KOPT-K1 (cell line): Measurements from ENCODE around the gene SLC4A4.

Source experiments
- H3K27ac ChIP-seq: fragments of 200-600 bp; sonication (generic); 2 replicates; pipeline ENCODE4 v1.5.1; 2016; ENCODE audit warnings: antibody characterized with exemption, mild to moderate bottlenecking, low read depth, low read length; ENCODE audit not compliant: poor library complexity, severe bottlenecking
- H3K36me3 ChIP-seq: fragments of 200-600 bp; sonication (generic); 2 replicates; pipeline ENCODE4 v1.5.1; 2017; ENCODE audit warnings: antibody characterized with exemption, mild to moderate bottlenecking, low read length, moderate library complexity; ENCODE audit not compliant: insufficient read depth
- H3K9me3 ChIP-seq: fragments of 200-600 bp; sonication (generic); 2 replicates; pipeline ENCODE4 v1.5.1; 2017; ENCODE audit warnings: antibody characterized with exemption, low read length, mild to moderate bottlenecking; ENCODE audit not compliant: insufficient read depth, poor library complexity, severe bottlenecking

The SLC4A4 gene

DNA sequence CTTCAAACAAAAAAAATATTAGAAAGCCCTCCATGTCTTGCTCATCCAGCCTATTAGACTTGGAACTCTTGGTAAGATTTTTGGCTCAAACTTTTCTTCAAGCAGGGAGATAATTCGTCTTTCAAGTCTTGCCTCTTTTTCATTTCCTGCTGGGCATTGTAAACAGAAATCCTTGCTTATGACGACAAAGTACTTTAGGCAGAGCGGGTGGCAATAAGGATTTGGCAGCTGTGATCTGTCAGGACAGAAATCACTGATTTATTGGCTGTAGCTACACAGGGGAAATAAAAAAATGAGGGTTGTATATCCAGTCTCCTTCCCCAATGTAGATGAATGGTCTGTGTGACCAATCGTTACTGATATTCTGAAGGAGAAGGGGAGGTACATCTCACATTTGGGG is 121.6 kb downstream of the SLC4A4 start:
- H3K27ac ChIP-seq, result no peak overlapping the region

DNA sequence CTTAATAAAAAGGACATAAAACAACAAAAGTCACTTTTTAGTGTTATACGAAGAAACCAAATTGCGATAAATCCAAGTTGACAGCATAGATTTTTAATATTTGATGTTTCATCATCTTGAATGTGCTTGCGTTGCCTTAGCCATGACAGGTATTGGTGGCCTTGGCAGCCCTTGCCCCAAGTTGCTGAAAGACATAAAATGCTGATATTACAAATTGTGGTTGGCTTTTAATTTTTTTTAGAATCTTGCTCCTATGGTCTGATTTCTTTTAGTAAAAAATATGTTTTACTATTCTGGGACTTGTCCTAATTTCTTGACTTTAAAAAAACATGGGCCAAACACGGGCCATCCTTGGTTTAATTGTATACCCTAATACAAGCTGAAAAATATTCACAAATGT is 122.6 kb downstream of the SLC4A4 start:
- Histone ChIP-seq H3K36me3 (peaks cover 3% of the 10 kb centered on the region; the same call in 1 of the 2 replicates), H3K27ac (no peak overlapping the region), H3K9me3 (no peaks in the 10 kb centered on the region)

More for the DNA sequence above, 121.6 kb downstream of the SLC4A4 start:
- H3K36me3 ChIP-seq, result no peaks in the 10 kb centered on the region
- H3K9me3 ChIP-seq, result no peaks in the 10 kb centered on the region

DNA sequence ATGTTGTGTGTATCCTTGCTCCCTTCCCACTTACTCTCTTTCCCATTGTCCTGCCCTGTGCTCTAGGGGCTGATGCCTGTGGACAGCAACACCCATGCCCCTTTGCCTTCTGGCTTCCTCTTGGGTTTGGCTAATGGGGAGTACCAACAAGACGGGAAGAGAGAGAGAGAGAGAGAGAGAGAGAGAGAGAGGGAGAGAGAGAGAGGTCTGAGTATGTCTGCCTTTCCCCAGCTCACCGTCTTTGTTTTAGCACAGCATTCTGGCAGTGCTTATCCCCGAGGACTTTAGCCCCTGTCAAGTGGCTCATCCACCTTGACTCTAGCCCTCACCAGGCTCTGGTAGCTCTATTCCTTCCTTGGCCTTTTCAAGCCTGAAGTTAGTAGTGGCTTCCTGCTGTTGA is 128.0 kb downstream of the SLC4A4 start:
- H3K27ac ChIP-seq, result no peak overlapping the region
- H3K9me3 ChIP-seq, result no peaks in the 10 kb centered on the region

DNA sequence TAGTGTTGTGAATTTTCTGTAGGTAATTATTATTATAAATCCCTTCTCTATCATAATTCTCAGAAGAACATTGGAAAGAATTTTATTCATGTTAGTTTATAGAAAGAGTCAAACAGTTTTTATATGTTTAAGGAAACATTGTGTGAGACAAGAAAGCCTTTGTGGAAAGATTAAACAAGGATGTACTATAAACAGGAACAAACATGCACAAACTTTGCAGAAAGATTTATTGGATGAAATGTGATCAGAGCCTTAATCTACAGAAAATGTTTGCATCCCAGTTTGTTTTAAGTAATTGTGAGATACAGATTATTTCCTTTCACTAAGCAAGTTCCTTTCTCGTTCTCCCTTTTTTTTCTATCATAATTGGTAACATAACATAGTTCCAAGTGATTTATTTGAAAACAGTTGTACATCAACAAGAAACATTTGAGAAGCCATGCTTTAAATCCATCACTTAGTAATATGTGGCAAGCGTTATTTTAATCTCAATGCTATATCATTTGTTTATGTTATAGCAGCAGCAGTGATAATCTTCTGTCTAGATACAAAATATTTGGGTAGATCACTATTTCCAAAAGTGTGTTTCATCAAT is 129.4 kb downstream of the SLC4A4 start:
- Histone ChIP-seq H3K36me3 (peaks cover 23% of the 10 kb centered on the region; the same call in 1 of the 2 replicates), H3K27ac (no peak overlapping the region), H3K9me3 (no peaks in the 10 kb centered on the region)

More for the DNA sequence above, 128.0 kb downstream of the SLC4A4 start:
- H3K36me3 ChIP-seq, result peaks cover 15% of the 10 kb centered on the region; the same call in 1 of the 2 replicates

DNA sequence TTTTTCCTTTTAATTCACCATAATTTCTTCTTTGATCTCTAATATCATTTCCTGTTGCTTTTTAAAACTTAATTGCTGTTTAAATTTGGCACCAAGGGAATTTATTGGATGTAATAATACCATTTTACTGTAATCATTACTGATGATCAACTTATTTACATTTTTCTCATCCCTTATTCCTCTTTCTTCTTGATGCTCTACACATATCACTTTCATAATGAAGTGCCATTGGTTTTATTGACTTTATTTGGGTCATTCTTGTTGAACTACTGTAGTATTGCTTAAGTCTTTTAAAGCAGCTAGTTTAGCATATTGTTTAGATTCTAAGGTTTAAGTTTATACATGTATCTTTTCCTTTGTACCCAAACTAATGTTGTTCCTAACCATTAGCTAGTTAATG is 130.7 kb downstream of the SLC4A4 start:
- H3K9me3 ChIP-seq, result no peaks in the 10 kb centered on the region
- H3K36me3 ChIP-seq, result peaks cover 23% of the 10 kb centered on the region; the same call in 1 of the 2 replicates
- no peak overlapping the region for H3K27ac ChIP-seq

DNA sequence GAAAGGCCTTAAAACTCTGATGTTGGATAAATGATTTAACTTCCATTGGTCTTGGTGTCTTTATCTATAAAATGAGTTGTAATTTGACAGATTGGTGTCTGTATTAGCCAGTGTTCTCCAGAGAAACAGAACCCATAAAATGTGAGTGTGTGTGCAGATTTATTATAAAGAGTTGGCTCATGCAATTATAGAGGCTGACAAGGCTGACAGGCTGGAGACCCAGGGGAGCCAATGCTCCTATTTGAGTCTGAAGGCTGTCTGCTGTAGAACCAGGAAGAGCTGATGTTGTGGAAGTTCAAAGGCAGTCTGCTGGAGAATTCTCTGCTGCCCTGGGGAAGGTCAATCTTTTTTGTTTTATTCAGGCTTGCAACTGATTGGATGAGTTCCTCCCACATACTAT is 131.7 kb downstream of the SLC4A4 start:
- Histone ChIP-seq H3K27ac (no peak overlapping the region), H3K9me3 (no peaks in the 10 kb centered on the region), H3K36me3 (peaks cover 23% of the 10 kb centered on the region; the same call in 1 of the 2 replicates)

DNA sequence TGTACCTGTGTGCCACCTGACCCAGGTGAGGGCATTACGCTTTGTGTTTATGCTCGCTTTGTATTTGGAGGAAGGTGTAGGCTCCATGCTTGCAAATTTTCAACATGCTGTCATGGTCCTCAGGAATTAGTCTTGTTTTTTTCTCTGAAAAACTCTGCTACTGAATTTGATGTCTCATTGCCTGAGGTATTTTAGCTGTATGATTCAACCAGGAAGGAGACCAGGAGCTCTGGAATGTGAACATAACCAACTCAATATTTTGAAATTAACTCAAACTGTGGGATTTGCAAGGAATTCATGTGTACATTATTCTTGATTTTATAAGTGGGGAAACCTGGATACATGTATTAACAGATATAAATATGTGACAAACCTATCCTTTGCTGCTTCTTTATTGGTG is 134.1 kb downstream of the SLC4A4 start:
- Histone ChIP-seq H3K9me3 (no peaks in the 10 kb centered on the region), H3K27ac (no peak overlapping the region), H3K36me3 (peaks cover 8% of the 10 kb centered on the region; the same call in 1 of the 2 replicates)

DNA sequence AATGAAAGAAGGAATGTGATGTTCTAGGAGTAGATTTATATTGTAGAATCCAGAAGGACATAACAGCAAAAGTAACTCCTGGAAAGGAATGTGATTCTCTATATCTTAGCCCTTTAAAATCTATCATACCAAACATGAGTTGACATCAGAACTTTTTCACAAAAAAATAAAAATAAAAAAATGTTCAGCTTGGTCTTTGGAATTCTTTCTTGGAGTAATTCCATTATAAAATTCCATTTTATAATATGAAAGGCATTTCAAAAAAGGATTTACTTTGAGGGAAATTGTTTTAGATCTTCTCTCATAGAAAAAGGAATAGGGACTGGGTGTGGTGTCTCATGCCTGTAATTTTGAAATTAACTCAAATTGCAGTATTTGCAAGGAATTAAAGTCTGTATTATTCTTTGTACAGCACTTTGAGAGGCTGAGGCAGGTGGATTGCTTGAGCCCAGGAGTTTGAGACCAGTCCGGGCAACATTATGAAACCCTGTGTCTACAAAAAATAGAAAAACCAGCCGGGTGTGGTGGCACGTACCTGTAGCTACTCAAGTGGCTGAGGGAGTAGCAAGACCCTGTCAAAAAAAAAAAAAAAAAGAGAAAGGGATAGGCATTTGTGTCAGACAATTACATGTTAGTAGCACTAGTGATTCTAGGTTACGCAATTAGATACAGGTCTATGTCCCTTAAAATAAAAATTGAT is 134.9 kb downstream of the SLC4A4 start:
- H3K9me3 ChIP-seq, result no peaks in the 10 kb centered on the region
- peaks cover 8% of the 10 kb centered on the region; the same call in 1 of the 2 replicates for H3K36me3 ChIP-seq
- no peak overlapping the region for H3K27ac ChIP-seq

DNA sequence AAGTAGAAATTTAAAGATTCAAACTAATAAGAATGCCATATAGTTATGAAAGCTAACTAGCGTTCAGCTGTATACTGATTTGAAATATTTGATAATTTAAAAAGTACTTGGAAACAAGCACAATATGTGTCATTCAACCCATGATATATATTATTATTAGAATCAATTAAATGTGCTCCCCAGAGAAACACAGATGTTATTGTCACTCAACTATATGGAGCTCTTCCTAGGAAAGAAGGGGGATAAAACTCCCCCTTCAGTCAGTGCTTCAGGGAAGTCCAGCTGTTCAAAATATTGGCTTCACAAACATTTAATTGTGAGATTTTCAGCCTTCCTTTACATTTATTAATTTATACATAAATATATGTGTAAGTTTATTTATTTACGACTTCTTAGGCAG is 135.9 kb downstream of the SLC4A4 start:
- Histone ChIP-seq H3K27ac (no peak overlapping the region), H3K36me3 (peaks cover 8% of the 10 kb centered on the region; the same call in 1 of the 2 replicates), H3K9me3 (no peaks in the 10 kb centered on the region)

DNA sequence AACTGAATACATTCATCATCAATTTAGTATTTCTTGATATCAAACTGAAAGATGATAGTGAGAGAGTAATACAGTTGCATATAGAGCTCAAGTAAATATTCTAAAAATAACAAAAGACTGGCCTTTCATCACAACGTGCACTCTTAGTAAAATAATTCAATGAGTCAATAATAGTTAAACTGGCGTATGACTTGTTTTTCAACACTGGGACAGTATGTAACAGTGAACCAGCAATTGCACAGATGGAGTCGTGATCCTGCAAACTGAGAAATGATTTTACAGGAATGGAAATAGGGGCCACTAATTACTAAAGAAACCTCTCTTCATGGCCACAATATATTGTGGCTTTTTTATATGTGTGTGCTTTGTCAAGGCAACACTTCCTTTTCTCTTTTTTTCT is 137.4 kb downstream of the SLC4A4 start:
- H3K27ac ChIP-seq, result no peak overlapping the region
- no peaks in the 10 kb centered on the region for H3K9me3 ChIP-seq
- peaks cover 8% of the 10 kb centered on the region; the same call in 1 of the 2 replicates for H3K36me3 ChIP-seq

DNA sequence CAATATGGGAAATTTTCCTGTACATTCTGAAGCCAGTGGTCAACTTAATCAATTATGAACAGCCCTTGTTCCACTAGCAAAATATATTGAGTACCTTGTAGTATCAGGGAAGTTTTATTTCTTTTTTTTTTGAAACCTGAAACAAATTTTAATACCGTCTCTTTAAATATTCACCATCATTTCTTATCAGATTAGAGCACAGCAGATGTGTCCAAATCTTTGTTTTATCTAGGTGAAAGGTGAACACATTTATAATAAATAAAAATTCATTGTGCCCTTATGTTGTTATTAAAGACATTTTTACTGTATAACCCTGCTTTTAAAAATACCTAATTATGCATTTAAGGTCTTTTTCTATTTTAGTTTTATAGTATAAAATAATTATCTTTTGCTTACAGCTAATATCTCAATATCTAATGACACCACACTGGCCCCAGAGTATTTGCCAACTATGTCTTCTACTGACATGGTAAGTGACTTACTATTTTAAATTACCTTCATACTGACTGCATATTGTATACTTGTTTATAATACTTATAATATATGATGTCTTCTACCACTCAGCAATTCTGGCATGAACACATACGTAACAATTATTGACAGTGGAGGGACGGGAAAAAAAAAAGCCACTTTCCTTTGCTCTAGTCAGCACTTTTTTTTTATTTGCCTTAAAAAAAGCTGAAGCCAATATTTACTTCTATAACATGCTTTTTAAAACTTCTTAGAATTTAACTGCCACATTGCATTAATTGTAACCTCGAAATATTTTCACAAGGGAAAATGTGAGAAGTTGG is 147.9 kb downstream of the SLC4A4 start:
- no peaks in the 10 kb centered on the region for H3K9me3 ChIP-seq
- H3K27ac ChIP-seq, result no peak overlapping the region
- H3K36me3 ChIP-seq, result no peaks in the 10 kb centered on the region

DNA sequence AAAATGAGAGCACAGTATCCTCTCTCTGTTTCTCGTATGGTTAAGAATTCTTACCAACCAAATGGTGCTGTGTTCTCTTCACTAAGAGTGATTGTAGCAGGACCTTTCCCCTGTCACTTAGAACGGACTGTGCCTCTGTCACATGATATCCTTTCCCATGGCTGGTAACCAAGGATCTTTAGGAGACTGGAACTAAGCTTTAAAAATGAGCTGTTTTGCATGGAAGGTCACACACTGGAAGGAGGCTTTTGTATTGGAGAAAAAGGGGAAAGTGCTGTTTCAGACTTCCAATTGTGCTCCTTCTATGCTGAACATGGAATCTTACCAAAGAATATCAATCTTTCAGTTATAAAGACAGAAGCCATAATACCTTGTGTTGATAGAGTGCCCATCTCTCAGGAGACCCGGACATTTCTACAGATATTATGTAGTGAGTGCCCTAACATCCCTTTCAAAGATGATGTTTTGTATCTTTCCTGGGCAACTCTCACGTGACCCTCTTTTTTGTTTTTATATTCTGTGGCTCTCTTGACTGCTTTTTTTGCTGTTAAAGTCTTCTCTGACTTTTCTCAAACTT is 148.6 kb downstream of the SLC4A4 start:
- Histone ChIP-seq H3K36me3 (no peaks in the 10 kb centered on the region), H3K9me3 (no peaks in the 10 kb centered on the region), H3K27ac (no peak overlapping the region)

DNA sequence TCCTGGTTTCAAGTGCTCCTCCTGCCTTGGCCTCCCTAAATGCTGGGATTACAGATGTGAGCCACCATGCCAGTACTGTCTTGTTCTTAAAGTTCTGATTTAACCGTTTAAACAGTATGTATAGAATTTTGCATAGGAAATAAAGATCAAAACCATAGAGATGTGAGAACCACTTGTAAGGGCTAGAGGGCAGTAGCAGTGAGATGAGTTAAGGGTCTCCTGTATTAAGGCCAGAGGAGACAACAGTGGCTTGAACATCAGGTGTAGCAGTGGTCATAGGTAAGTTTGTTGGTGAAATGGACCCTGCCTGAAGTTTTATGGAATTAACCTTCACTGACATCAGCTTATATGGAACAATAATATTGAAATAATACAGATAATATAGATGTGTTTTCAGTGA is 155.7 kb downstream of the SLC4A4 start:
- Histone ChIP-seq H3K27ac (no peak overlapping the region), H3K9me3 (no peaks in the 10 kb centered on the region)

DNA sequence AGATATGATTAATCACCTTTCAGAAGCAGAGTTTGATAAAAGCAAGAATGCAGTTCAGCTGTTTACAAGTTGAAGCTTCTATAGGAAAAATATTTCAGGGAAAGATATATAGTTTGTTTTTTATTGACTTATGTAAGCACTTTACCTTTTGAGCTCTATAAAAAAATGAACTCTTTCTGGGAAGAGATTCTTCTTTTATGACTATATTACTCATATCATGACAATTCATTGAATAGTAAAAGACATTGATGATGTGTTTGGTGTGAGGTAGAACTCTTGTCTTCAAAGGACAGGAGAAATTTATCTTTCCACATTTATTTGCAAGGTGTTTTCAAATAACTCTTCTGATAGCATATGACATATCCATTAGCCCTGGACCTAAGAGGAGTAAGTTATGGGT is 156.6 kb downstream of the SLC4A4 start:
- Histone ChIP-seq H3K36me3 (no peaks in the 10 kb centered on the region), H3K9me3 (no peaks in the 10 kb centered on the region), H3K27ac (no peak overlapping the region)

More for the DNA sequence above, 155.7 kb downstream of the SLC4A4 start:
- no peaks in the 10 kb centered on the region for H3K36me3 ChIP-seq

DNA sequence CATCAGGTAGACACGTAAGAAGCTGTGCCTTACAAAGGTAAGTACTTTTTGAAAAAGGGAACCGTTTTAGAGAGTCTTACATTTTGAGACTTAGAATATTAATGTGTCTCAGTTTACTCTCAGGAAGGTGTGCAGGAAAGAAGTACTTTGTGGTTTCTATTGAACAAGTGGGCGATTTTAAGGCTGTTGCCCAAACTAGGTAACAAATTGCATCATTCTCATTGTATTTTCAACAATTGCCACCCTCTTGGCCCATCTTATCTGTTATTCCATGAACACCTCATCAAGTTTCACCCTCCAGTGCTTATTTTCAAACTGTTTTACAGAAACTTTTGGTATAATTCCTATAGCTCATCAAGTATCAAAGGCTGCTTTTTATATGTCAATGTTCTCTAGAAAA is 158.3 kb downstream of the SLC4A4 start:
- H3K9me3 ChIP-seq, result no peaks in the 10 kb centered on the region
- no peaks in the 10 kb centered on the region for H3K36me3 ChIP-seq
- no peak overlapping the region for H3K27ac ChIP-seq
